Gastroesophageal sphincter (tissue), 4 donors: ENCODE data around the gene ZDHHC3. TPM values are rescaled to one million over a fixed set of nuclear protein-coding genes. Genes with fewer than 3 reads are reported as not detected.

Experiments
- ATAC-seq: fragments of 150-250 bp; one replicate; pipeline ENCODE4 v1.9.1; 2016; ENCODE audit warnings: mild to moderate bottlenecking, moderate library complexity
- H3K27ac ChIP-seq, 4 donors: fragments of 200-600 bp; sonication (generic) in 3 of 4; 1 replicate in 3 of 4; 2 replicates in 1 of 4; pipeline ENCODE4 v1.5.1; 2016 to 2019
- H3K27me3 ChIP-seq: fragments of 200-600 bp; sonication (generic); one replicate; pipeline ENCODE4 v1.5.1; 2019
- H3K36me3 ChIP-seq, 2 donors: fragments of 200-600 bp; sonication (generic); one replicate each; pipeline ENCODE4 v1.5.1; 2019; ENCODE audit warnings: control low read depth in 1 of 2
- H3K4me1 ChIP-seq, 3 donors: fragments of 200-600 bp; sonication (generic); 1 replicate in 2 of 3; 2 replicates in 1 of 3; pipeline ENCODE4 v1.5.1; 2016 to 2019; ENCODE audit warnings: control low read depth in 2 of 3
- H3K4me3 ChIP-seq, 2 donors: fragments of 200-600 bp; sonication (generic); one replicate each; pipeline ENCODE4 v1.5.1; 2019; ENCODE audit warnings: mild to moderate bottlenecking in 1 of 2, moderate library complexity in 1 of 2
- H3K9me3 ChIP-seq, 3 donors: fragments of 200-600 bp; sonication (generic); one replicate each; pipeline ENCODE4 v1.5.1; 2017 to 2019; ENCODE audit warnings: control low read depth in 2 of 3
- CTCF ChIP-seq, 4 experiments: fragments of 200-600 bp in 2 of 4; fragments of 450-650 bp in 2 of 4; sonication (generic) in 1 of 4; IDR thresholded peaks; one replicate each; pipeline ENCODE4 v1.5.1; 2017 to 2019; ENCODE audit warnings: antibody characterized with exemption in 4 of 4, mild to moderate bottlenecking in 2 of 4, moderate library complexity in 2 of 4
- EP300 ChIP-seq: sonication (generic); formaldehyde crosslinking; IDR thresholded peaks from one replicate; pipeline ENCODE4 v1.6.1; 2017; ENCODE audit warnings: antibody characterized with exemption, mild to moderate bottlenecking
- POLR2A ChIP-seq, 2 donors: fragments of 450-650 bp; IDR thresholded peaks; one replicate each; pipeline ENCODE4 v1.6.1; 2017; ENCODE audit warnings: antibody characterized with exemption in 2 of 2, mild to moderate bottlenecking in 2 of 2, moderate library complexity in 1 of 2
- POLR2AphosphoS5 ChIP-seq: sonication (generic); formaldehyde crosslinking; IDR thresholded peaks from one replicate; pipeline ENCODE4 v1.6.1; 2017; ENCODE audit warnings: antibody characterized with exemption
- WGBS, 2 donors: methylation state at CpG; one replicate each; pipeline ENCODE4 v1.1.5; 2018; ENCODE audit warnings: low coverage in 1 of 2; 5-methylcytosine and 5-hydroxymethylcytosine counted together
- total RNA-seq, 4 donors: library from RNA; depleted of rRNA; stranded (reverse); fragments of >200 nt; gene quantifications; one replicate each; pipeline ENCODE4 v1.1.0, GENCODE V29; 2016

The ZDHHC3 gene
- total RNA-seq, 4 donors from 2014 or later, result 66.6 to 91.2 (median 78.5) TPM

GRCh38 chr3:44932986-44933944 is 42.7 kb downstream of the ZDHHC3 start:
- H3K27ac ChIP-seq, result no peak overlapping the region
- WGBS, 2 donors, result 71 to 94% methylated on average over 2 of the region's 14 CpGs
- ATAC-seq, result no peak

GRCh38 chr3:44932271-44932670 is 43.7 kb downstream of the ZDHHC3 start:
- Histone ChIP-seq H3K4me1 (no peaks in the 10 kb centered on the region), H3K9me3 (no peaks in the 10 kb centered on the region), H3K4me3 (no peak overlapping the region), H3K27ac (no peak overlapping the region), H3K36me3 (peaks cover 0 to 73% of the 10 kb centered on the region in 2 donors), H3K27me3 (no peaks in the 10 kb centered on the region)
- 51 to 72% methylated on average over 2 of the region's 2 CpGs for WGBS, 2 donors
- no peak for TF ChIP-seq POLR2AphosphoS5
- TF ChIP-seq CTCF (IDR thresholded peaks at IDR 0.05), result no peak
- no peak for TF ChIP-seq POLR2A (IDR thresholded peaks at IDR 0.05)
- no peak for TF ChIP-seq EP300
- no peak for ATAC-seq

More at GRCh38 chr3:44932986-44933944, 42.7 kb downstream of the ZDHHC3 start:
- Histone ChIP-seq H3K9me3 (no peaks in the 10 kb centered on the region), H3K4me3 (no peak overlapping the region), H3K4me1 (no peaks in the 10 kb centered on the region), H3K36me3 (peaks cover 0 to 73% of the 10 kb centered on the region in 2 donors), H3K27me3 (no peaks in the 10 kb centered on the region)
- TF ChIP-seq EP300 (no peak), POLR2AphosphoS5 (no peak), CTCF (IDR thresholded peaks at IDR 0.05) (no peak), POLR2A (IDR thresholded peaks at IDR 0.05) (no peak)

- 63 to 100% methylated on average over 1 of the region's 2 CpGs for WGBS, 2 donors
- TF ChIP-seq POLR2AphosphoS5 (no peak), EP300 (no peak), CTCF (IDR thresholded peaks at IDR 0.05) (no peak), POLR2A (IDR thresholded peaks at IDR 0.05) (no peak)
- H3K4me1 ChIP-seq, result no peaks in the 10 kb centered on the region
- no peak overlapping the region for H3K27ac ChIP-seq
- no peak for ATAC-seq
- no peaks in the 10 kb centered on the region for H3K9me3 ChIP-seq
- H3K36me3 ChIP-seq, result peaks cover 0 to 73% of the 10 kb centered on the region in 2 donors
- H3K27me3 ChIP-seq, result no peaks in the 10 kb centered on the region
- no peak overlapping the region for H3K4me3 ChIP-seq
Measured at GRCh38 chr3:44931791-44932190, 44.2 kb downstream of the ZDHHC3 start.

GRCh38 chr3:44930911-44931310 is 45.1 kb downstream of the ZDHHC3 start:
- Histone ChIP-seq H3K36me3 (peaks cover 0 to 81% of the 10 kb centered on the region in 2 donors), H3K4me1 (no peaks in the 10 kb centered on the region), H3K9me3 (no peaks in the 10 kb centered on the region), H3K27ac (no peak overlapping the region), H3K4me3 (no peak overlapping the region), H3K27me3 (no peaks in the 10 kb centered on the region)
- no peak for ATAC-seq
- TF ChIP-seq POLR2AphosphoS5, result no peak
- no peak for TF ChIP-seq CTCF (IDR thresholded peaks at IDR 0.05)
- TF ChIP-seq EP300, result no peak
- no peak for TF ChIP-seq POLR2A (IDR thresholded peaks at IDR 0.05)
- 90 to 100% methylated on average over 2 of the region's 2 CpGs for WGBS, 2 donors

- Histone ChIP-seq H3K36me3 (peaks cover 0 to 91% of the 10 kb centered on the region in 2 donors), H3K9me3 (no peaks in the 10 kb centered on the region), H3K27me3 (no peaks in the 10 kb centered on the region), H3K27ac (no peak overlapping the region), H3K4me3 (no peak overlapping the region), H3K4me1 (no peaks in the 10 kb centered on the region)
- TF ChIP-seq POLR2AphosphoS5 (no peak), POLR2A (IDR thresholded peaks at IDR 0.05) (no peak), CTCF (IDR thresholded peaks at IDR 0.05) (no peak), EP300 (no peak)
- no peak for ATAC-seq
- 80% methylated on average over 1 of the region's 5 CpGs; no CpG with 5 or more reads in 1 of the 2 donors for WGBS, 2 donors
Measured at GRCh38 chr3:44929782-44930181, 46.2 kb downstream of the ZDHHC3 start.
